NCI-H69 (cell line): Measurements from ENCODE around the gene APOL3.
"Not testable (repeated sequence)": the region's sequence is repeated elsewhere in the genome, so short reads cannot be mapped to it uniquely, and the experiment has no call there.

ENCODE experiments used
- DNase-seq: peaks from one replicate; lab custom pipeline; 2025; lab: John Stamatoyannopoulos, UW

Gene APOL3

DNA sequence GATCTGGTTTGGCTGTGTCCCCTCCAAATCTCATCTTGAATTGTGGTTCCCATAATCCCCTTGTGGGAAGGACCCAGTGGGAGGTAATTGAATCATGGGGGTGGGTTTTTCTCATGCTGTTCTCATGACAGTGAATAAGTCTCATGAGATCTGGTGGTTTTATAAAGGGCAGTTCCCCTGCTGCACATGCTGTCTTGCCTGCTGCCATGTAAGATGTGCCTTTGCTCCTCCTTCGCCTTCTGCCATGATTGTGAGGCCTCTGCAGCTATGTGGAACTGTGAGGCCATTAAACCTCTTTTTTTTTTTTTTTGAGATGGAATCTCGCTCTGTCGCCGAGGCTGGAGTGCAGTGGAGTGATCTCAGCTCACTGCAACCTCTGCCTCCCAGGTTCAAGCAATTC is 59.6 kb downstream of the APOL3 start:
- not testable (repeated sequence) for DNase-seq

DNA sequence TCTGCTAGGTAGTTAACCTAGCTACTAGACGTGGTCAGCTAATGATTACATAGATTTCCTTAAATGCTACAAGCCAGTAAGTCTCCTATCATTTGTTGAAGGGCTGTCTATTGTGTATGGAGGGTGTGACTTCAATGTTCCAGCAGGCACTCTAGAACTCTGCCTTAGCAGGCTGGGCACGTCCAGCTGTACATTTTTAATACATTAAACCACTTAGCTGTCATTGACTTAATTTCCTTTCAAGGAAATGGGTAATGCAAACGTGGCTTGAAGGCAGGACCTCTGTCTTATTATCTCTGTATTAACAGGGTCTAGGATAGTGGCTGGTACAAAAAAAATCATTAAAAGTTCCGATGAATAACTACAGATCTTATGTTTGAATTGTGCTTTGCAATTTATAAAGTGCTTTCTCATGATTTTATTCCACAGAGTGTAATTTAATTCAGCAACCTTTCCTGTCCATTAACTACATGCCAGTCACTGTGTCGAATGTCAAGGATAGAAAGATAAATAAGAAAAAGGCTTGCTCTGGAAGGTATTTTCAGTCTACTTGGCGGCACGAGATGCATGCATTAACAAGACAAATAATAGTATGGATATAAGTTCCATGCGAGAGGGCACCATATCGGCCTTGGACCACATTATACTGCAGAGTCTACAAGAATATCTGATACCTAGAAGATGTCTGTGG is 60.3 kb downstream of the APOL3 start:
- DNase-seq, result no peak

DNA sequence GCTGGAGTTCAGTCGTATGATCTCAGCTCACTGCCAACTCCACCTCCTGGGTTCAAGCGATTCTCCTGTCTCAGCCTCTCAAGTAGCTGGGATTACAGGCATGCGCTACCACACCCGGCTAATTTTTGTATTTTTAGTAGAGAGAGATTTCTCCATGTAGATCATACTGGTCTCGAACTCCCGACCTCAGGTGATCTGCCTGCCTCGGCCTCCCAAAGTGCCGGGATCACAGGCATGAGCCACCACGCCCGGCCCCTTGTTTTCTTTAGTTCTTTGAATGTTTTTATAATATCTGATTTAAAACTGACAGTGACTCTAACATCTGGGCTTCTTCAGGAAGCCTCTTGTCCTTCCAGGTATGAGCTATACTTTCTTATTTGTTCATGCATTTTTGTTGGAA is 61.0 kb downstream of the APOL3 start:
- DNase-seq, result not testable (repeated sequence)

DNA sequence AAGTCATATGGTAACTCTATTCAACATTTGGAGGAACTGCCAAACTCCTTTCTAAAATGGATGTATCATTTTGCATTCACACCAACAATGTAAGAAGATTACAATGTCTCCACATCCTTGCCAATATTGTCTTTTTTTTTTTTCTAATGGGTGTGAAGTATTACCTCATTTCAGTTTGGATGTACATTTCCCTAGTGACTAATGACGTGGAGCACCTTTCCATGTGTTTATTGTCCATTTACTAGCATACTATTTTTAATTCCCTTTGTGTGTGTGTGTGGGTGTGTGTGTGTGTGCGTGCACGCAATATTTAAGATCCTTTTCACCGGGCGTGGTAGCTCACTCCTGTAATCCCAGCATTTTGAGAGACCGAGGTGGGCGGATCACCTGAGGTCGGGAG is 62.7 kb downstream of the APOL3 start:
- DNase-seq, result no peak

DNA sequence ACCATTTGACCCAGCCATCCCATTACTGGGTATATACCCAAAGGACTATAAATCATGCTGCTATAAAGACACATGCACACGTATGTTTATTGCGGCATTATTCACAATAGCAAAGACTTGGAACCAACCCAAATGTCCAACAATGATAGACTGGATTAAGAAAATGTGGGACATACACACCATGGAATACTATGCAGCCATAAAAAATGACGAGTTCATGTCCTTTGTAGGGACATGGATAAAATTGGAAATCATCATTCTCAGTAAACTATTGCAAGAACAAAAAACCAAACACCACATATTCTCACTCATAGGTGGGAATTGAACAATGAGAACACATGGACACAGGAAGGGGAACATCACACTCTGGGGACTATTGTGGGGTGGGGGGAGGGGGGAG is 69.8 kb downstream of the APOL3 start:
- not testable (repeated sequence) for DNase-seq
